Measurements from ENCODE around the gene FRAS1. TPM values are rescaled to one million over a fixed set of nuclear protein-coding genes. Genes with fewer than 3 reads are reported as not detected.

FRAS1 gene
- total RNA-seq, 1 experiment from 2014 or later, result 3.4 TPM

- DNase-seq, result no peak
- no peaks in the 10 kb centered on the region for H3K9me2 ChIP-seq (replicated peaks; ENCODE audit: low read length)
- H3K27ac ChIP-seq (ENCODE audit: low read length), result no peak overlapping the region
- H3K4me3 ChIP-seq (ENCODE audit: low read length), result no peak overlapping the region
- POLR2A ChIA-PET (ENCODE audit: unreplicated experiment), result no interaction called here
- H3K4me2 ChIP-seq (ENCODE audit: low read length), result no peak overlapping the region
- ATAC-seq, result no peak
- no peaks in the 10 kb centered on the region for H3K27me3 ChIP-seq (ENCODE audit: low read length)
- no peaks in the 10 kb centered on the region for H3K36me3 ChIP-seq (ENCODE audit: low read depth, low read length)
- H2AFZ ChIP-seq (ENCODE audit: low read length), result no peak overlapping the region
- H3K9me3 ChIP-seq (ENCODE audit: low read length), result no peaks in the 10 kb centered on the region
- intact Hi-C loops (cut with micrococcal nuclease), result no loop called here
- no TSS peak for BruUV-seq (replicated peaks)
- H4K20me1 ChIP-seq (ENCODE audit: low read length), result no peaks in the 10 kb centered on the region
- CTCF ChIA-PET, result no interaction called here
- no peaks in the 10 kb centered on the region for H3F3A ChIP-seq (ENCODE audit: low read length, unreplicated experiment)
- H3K9ac ChIP-seq (ENCODE audit: low read length), result no peak overlapping the region
- H3K79me2 ChIP-seq (ENCODE audit: low read length), result no peaks in the 10 kb centered on the region
- no peaks in the 10 kb centered on the region for H3K4me1 ChIP-seq (ENCODE audit: insufficient read depth, low read length)
- TF ChIP-seq CTCF (conservative IDR thresholded peaks at IDR 0.05; ENCODE audit: low read depth, low read length), result no peak
These were observed 17.6 kb downstream of the FRAS1 start for GRCh38 chr4:78074759-78075158.

- Histone ChIP-seq H3K4me2 (ENCODE audit: low read length) (no peak overlapping the region), H4K20me1 (ENCODE audit: low read length) (no peaks in the 10 kb centered on the region), H3K9ac (ENCODE audit: low read length) (no peak overlapping the region), H3K36me3 (ENCODE audit: low read depth, low read length) (no peaks in the 10 kb centered on the region), H3K4me1 (ENCODE audit: insufficient read depth, low read length) (no peaks in the 10 kb centered on the region), H3F3A (ENCODE audit: low read length, unreplicated experiment) (no peaks in the 10 kb centered on the region), H3K27ac (ENCODE audit: low read length) (no peak overlapping the region), H3K4me3 (ENCODE audit: low read length) (no peak overlapping the region), H2AFZ (ENCODE audit: low read length) (no peak overlapping the region), H3K27me3 (ENCODE audit: low read length) (no peaks in the 10 kb centered on the region), H3K9me2 (replicated peaks; ENCODE audit: low read length) (no peaks in the 10 kb centered on the region), H3K79me2 (ENCODE audit: low read length) (no peaks in the 10 kb centered on the region), H3K9me3 (ENCODE audit: low read length) (no peaks in the 10 kb centered on the region)
- POLR2A ChIA-PET (ENCODE audit: unreplicated experiment), result no interaction called here
- intact Hi-C loops (cut with micrococcal nuclease), result no loop called here
- CTCF ChIA-PET, result no interaction called here
- TF ChIP-seq EZH2phosphoT487 (IDR thresholded peaks at IDR 0.05; ENCODE audit: borderline replicate concordance, low read length), result no peak
- TF ChIP-seq CTCF (conservative IDR thresholded peaks at IDR 0.05; ENCODE audit: low read depth, low read length), result no peak
- TF ChIP-seq EZH2 (IDR thresholded peaks at IDR 0.05; ENCODE audit: low read length, unreplicated experiment), result no peak
- BruUV-seq (replicated peaks), result no TSS peak
- no peak for DNase-seq
- no peak for ATAC-seq
These were observed 18.9 kb downstream of the FRAS1 start for GRCh38 chr4:78075986-78076385.

GRCh38 chr4:78078101-78078500, 21.0 kb downstream of the FRAS1 start:
- BruUV-seq (replicated peaks), result no TSS peak
- H3K9me2 ChIP-seq (replicated peaks; ENCODE audit: low read length), result no peaks in the 10 kb centered on the region
- no peaks in the 10 kb centered on the region for H3K36me3 ChIP-seq (ENCODE audit: low read depth, low read length)
- ATAC-seq, result no peak
- H3K9ac ChIP-seq (ENCODE audit: low read length), result no peak overlapping the region
- H3K79me2 ChIP-seq (ENCODE audit: low read length), result no peaks in the 10 kb centered on the region
- ChIA-PET POLR2A (ENCODE audit: unreplicated experiment) (no interaction called here), CTCF (no interaction called here)
- TF ChIP-seq CTCF (conservative IDR thresholded peaks at IDR 0.05; ENCODE audit: low read depth, low read length), result no peak
- TF ChIP-seq EZH2 (IDR thresholded peaks at IDR 0.05; ENCODE audit: low read length, unreplicated experiment), result no peak
- no peak for TF ChIP-seq EZH2phosphoT487 (IDR thresholded peaks at IDR 0.05; ENCODE audit: borderline replicate concordance, low read length)
- H3K27ac ChIP-seq (ENCODE audit: low read length), result no peak overlapping the region
- no peak overlapping the region for H3K4me3 ChIP-seq (ENCODE audit: low read length)
- H3K4me2 ChIP-seq (ENCODE audit: low read length), result no peak overlapping the region
- no peaks in the 10 kb centered on the region for H3K4me1 ChIP-seq (ENCODE audit: insufficient read depth, low read length)
- H4K20me1 ChIP-seq (ENCODE audit: low read length), result no peaks in the 10 kb centered on the region
- intact Hi-C loops (cut with micrococcal nuclease), result no loop called here
- H3K27me3 ChIP-seq (ENCODE audit: low read length), result no peaks in the 10 kb centered on the region
- H3K9me3 ChIP-seq (ENCODE audit: low read length), result no peaks in the 10 kb centered on the region
- H2AFZ ChIP-seq (ENCODE audit: low read length), result no peak overlapping the region
- no peaks in the 10 kb centered on the region for H3F3A ChIP-seq (ENCODE audit: low read length, unreplicated experiment)
- no peak for DNase-seq

Data from PC-3 (cell line).